ENCODE results near the gene SLC66A2.

SLC66A2 gene

DNA sequence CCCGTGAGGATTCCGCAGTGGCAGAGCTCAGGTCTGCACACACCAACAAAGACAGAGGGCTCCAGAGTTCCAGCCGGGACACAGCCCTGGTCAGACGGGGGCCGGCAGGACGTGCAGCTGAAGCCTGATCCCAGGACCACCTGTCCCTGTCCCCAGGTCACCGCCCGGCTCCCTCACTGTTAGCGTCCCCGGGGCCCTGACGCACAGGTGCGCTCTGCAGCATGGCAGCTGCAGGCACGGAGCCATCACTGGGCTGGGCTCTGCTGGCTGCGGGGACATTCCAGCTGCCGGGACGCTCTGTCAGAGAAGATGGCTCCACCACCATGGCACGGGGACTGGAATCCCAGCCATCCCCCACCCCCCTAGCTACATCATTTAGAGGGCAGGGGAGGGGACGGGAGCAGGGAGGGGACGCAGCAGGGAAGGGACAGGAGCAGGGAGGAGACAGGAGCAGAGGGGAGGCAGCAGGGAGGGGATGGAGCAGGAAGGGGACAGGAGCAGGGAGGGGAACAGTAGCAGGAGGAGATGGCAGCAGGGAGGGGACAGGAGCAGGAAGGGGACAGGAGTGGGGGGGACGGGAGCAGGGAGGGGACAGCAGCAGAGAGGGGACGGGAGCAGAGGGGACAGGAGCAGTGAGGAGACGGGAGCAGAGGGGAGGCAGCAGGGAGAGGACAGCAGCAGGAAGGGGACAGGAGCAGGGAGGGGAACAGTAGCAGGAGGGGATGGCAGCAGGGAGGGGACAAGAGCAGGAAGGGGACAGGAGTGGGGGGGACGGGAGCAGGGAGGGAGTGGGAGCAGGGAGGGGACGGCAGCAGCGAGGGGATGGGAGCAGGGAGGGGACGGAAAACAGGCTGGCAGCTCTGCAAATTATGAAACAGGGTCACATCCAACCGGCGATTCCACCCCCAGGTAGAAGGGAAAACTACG lies 39.8 kb downstream of the SLC66A2 start:
- TF ChIP-seq, protein P1, sequence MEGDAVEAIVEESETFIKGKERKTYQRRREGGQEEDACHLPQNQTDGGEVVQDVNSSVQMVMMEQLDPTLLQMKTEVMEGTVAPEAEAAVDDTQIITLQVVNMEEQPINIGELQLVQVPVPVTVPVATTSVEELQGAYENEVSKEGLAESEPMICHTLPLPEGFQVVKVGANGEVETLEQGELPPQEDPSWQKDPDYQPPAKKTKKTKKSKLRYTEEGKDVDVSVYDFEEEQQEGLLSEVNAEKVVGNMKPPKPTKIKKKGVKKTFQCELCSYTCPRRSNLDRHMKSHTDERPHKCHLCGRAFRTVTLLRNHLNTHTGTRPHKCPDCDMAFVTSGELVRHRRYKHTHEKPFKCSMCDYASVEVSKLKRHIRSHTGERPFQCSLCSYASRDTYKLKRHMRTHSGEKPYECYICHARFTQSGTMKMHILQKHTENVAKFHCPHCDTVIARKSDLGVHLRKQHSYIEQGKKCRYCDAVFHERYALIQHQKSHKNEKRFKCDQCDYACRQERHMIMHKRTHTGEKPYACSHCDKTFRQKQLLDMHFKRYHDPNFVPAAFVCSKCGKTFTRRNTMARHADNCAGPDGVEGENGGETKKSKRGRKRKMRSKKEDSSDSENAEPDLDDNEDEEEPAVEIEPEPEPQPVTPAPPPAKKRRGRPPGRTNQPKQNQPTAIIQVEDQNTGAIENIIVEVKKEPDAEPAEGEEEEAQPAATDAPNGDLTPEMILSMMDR (IDR thresholded peaks at IDR 0.05), result no peak
- Histone ChIP-seq H3K9ac (no peak overlapping the region), H2AFZ (no peak overlapping the region), H3K27me3 (ENCODE audit: control insufficient read depth, insufficient read depth, low read length) (no peaks in the 10 kb centered on the region), H3K36me3 (ENCODE audit: control insufficient read depth, insufficient read depth, low read length) (no peaks in the 10 kb centered on the region), H3K27ac (no peak overlapping the region), H3K4me1 (no peaks in the 10 kb centered on the region), H3K4me2 (ENCODE audit: low read length) (no peak overlapping the region), H3K79me2 (peaks cover 27% of the 10 kb centered on the region), H3K9me3 (ENCODE audit: control insufficient read depth, low read length) (no peaks in the 10 kb centered on the region), H3K4me3 (ENCODE audit: low read depth, low read length) (no peak overlapping the region)

DNA sequence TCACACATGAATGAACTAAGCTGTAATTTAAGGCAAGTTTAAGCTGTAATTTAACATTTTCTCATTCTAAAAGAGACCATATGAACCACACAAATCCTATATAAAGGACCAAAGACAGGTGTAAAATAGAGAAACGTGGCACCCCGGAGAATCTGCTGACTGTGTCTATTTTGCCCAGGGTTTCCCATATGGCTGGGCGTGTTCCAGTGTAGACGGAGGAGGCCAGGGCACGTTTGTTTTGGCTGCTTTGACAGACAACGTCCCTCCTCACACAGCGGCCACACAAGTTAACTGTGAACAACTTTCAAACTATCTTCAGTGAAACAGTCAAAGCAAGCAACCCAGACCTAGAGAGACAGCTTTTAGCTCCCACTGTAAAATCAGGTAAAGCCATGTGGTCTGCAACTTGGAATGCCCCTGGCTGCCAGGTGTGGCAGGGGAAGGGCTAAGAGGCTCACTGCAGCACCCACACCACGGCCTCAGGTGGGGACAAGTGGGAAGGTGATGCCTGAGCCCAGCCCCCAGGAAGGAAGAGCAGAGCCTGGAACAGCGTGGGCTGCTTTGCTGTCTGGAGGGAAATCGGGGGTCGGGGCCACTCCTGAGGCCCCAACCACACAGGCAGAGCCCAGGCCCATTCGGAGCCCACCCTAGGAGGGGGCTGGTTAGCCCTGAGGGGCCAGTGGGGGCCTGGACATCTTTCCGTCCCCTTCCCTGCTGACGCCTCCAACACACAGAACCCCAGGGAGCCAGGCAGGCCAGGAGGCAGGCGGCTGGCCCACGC lies 40.7 kb downstream of the SLC66A2 start:
- Histone ChIP-seq H3K27me3 (ENCODE audit: control insufficient read depth, insufficient read depth, low read length) (no peaks in the 10 kb centered on the region), H3K4me1 (no peaks in the 10 kb centered on the region), H3K79me2 (peaks cover 20% of the 10 kb centered on the region), H3K9me3 (ENCODE audit: control insufficient read depth, low read length) (no peaks in the 10 kb centered on the region), H3K4me3 (ENCODE audit: low read depth, low read length) (no peak overlapping the region), H3K4me2 (ENCODE audit: low read length) (no peak overlapping the region), H3K27ac (no peak overlapping the region), H3K9ac (no peak overlapping the region), H3K36me3 (ENCODE audit: control insufficient read depth, insufficient read depth, low read length) (no peaks in the 10 kb centered on the region), H2AFZ (no peak overlapping the region)
- TF ChIP-seq, protein P1 (IDR thresholded peaks at IDR 0.05), result no peak

DNA sequence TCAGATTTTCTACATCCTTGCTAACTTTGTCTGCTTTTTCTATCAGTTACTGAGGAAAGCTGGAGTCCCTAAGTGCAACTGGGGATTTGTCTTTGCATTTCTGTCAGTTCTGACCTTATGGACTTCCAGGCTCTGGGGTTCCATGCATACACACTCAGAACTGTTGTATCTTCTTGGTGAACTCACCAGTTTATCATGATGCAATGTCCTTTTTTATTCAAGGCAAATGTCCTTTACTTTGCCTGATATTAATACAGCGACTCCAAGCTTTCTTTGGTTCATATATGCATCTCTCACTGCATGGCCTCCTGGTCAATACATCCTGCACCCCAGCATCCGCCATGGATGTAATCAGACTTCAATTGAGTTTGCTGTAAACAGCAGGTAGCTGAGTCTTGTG lies 44.7 kb downstream of the SLC66A2 start:
- Histone ChIP-seq H3K4me1 (no peaks in the 10 kb centered on the region), H3K27me3 (ENCODE audit: control insufficient read depth, insufficient read depth, low read length) (no peaks in the 10 kb centered on the region), H3K79me2 (peaks cover 3% of the 10 kb centered on the region), H3K36me3 (ENCODE audit: control insufficient read depth, insufficient read depth, low read length) (no peaks in the 10 kb centered on the region), H3K27ac (no peak overlapping the region), H2AFZ (no peak overlapping the region), H3K4me2 (ENCODE audit: low read length) (no peak overlapping the region), H3K9me3 (ENCODE audit: control insufficient read depth, low read length) (no peaks in the 10 kb centered on the region), H3K4me3 (ENCODE audit: low read depth, low read length) (no peak overlapping the region), H3K9ac (no peak overlapping the region)
- TF ChIP-seq, protein P1 (IDR thresholded peaks at IDR 0.05), result no peak

DNA sequence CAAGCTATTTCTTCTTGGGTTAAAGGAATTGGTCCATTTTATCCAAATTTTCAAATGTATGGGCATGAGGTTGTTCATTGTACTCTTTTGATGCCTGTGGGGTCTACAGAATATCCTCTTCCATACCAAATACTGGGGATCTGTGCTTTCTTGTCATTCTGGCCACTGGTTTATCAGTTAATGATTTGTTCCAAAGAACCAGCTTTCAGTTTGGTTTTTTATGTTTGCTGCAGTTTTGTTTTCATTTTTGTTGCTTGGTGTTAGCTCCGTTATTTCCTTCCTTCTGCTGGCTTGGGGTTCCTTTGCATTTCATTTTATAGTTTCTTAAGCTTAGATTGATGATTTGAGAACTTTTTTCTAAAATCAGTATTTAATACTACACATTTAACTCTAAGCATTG lies 45.5 kb downstream of the SLC66A2 start:
- no peak overlapping the region for H3K27ac ChIP-seq
- no peaks in the 10 kb centered on the region for H3K36me3 ChIP-seq (ENCODE audit: control insufficient read depth, insufficient read depth, low read length)
- peaks cover 2% of the 10 kb centered on the region for H3K79me2 ChIP-seq
- H3K4me3 ChIP-seq (ENCODE audit: low read depth, low read length), result no peak overlapping the region
- no peak overlapping the region for H3K9ac ChIP-seq
- H3K4me1 ChIP-seq, result no peaks in the 10 kb centered on the region
- H3K4me2 ChIP-seq (ENCODE audit: low read length), result no peak overlapping the region
- H3K27me3 ChIP-seq (ENCODE audit: control insufficient read depth, insufficient read depth, low read length), result no peaks in the 10 kb centered on the region
- no peak overlapping the region for H2AFZ ChIP-seq
- H3K9me3 ChIP-seq (ENCODE audit: control insufficient read depth, low read length), result no peaks in the 10 kb centered on the region
- TF ChIP-seq, protein P1 (IDR thresholded peaks at IDR 0.05), result no peak

Data from parathyroid adenoma (tissue), 2 donors.